Thymus (tissue), 11 donors: ENCODE data around the gene CATSPER3. TPM values are rescaled to one million over a fixed set of nuclear protein-coding genes. Genes with fewer than 3 reads are reported as not detected.

Source experiments
- DNase-seq, 9 donors: peaks; one replicate each; pipeline ENCODE4 v3.0.0-alpha.2; 2013; ENCODE audit warnings: low spot score in 9 of 9, low read depth in 6 of 9, missing footprints in 1 of 9
- H3K27ac ChIP-seq, 2 donors: one replicate each; pipeline ENCODE4 v1.5.1; 2013; ENCODE audit warnings: control low read depth in 1 of 2, low read depth in 1 of 2, low read length in 1 of 2, mild to moderate bottlenecking in 1 of 2, moderate library complexity in 1 of 2
- H3K27me3 ChIP-seq, 2 donors: one replicate each; pipeline ENCODE4 v1.5.1; 2013; ENCODE audit warnings: low read length in 1 of 2; ENCODE audit not compliant: control insufficient read depth in 2 of 2, insufficient read depth in 1 of 2
- H3K36me3 ChIP-seq, 2 donors: one replicate each; pipeline ENCODE4 v1.5.1; 2013; ENCODE audit warnings: low read length in 1 of 2, mild to moderate bottlenecking in 1 of 2, moderate library complexity in 1 of 2; ENCODE audit not compliant: control insufficient read depth in 2 of 2, insufficient read depth in 2 of 2
- H3K4me1 ChIP-seq, 2 donors: one replicate each; pipeline ENCODE4 v1.5.1; 2013; ENCODE audit warnings: low read length in 2 of 2; ENCODE audit not compliant: control insufficient read depth in 2 of 2, insufficient read depth in 2 of 2
- H3K4me3 ChIP-seq, 2 donors: one replicate each; pipeline ENCODE4 v1.5.1; 2013; ENCODE audit warnings: low read length in 2 of 2, control low read depth in 1 of 2, mild to moderate bottlenecking in 1 of 2
- H3K9me3 ChIP-seq, 2 donors: one replicate each; pipeline ENCODE4 v1.5.1; 2013; ENCODE audit warnings: low read length in 1 of 2, mild to moderate bottlenecking in 1 of 2; ENCODE audit not compliant: control insufficient read depth in 2 of 2, insufficient read depth in 1 of 2
- WGBS: extraction: QIAGEN DNeasy Blood & Tissue Kit; methylation state at CpG from one replicate; pipeline ENCODE4 v1.1.7; 2013; 5-methylcytosine and 5-hydroxymethylcytosine counted together
- polyA plus RNA-seq: library from polyadenylated mRNA; stranded (reverse); fragments of 200-250 nt; gene quantifications from one replicate; pipeline ENCODE4 v1.2.3, GENCODE V29; 2013
- total RNA-seq: library from RNA; stranded (reverse); fragments of 120-200 nt; gene quantifications from one replicate; pipeline ENCODE4 v1.2.4, GENCODE V29; 2013
- donor health status: healthy.

The CATSPER3 gene
- total and polyA plus RNA-seq, 2 donors: 0.19 to 1.3 TPM

DNA sequence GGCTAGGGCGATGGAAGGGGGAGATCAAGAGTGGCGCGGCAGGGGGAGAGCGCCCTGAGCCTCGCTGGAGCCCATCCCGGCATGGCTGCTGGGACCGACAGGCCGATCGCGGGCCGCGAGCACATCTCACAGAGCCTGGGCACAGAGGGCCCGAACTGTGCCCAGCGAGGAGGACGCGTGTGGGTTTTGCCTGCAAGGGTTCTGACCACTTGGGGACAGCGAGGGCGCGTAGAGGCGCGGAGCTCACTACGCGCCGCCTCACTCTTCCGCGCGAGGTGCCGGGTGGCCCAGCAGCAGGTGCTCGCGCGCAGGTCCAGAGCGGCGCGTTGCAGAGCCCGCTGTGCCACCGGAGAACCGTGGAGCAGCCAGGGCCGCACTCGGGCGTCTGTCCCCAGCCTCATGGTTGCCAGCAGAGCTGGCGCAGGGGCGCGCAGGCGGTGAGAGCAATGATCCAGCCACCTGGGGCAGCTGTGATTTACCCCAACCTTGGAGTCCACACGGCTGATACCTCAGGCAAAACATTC, 82.6 kb downstream of the CATSPER3 start:
- Histone ChIP-seq H3K4me3 (no peak overlapping the region), H3K27me3 (peaks cover 36 to 96% of the 10 kb centered on the region in 2 donors), H3K36me3 (no peaks in the 10 kb centered on the region), H3K27ac (no peak overlapping the region), H3K9me3 (peaks cover 0 to 3% of the 10 kb centered on the region in 2 donors), H3K4me1 (no peaks in the 10 kb centered on the region)
- WGBS: 13% methylated on average over 45 of the region's 45 CpGs
- no peak for DNase-seq

DNA sequence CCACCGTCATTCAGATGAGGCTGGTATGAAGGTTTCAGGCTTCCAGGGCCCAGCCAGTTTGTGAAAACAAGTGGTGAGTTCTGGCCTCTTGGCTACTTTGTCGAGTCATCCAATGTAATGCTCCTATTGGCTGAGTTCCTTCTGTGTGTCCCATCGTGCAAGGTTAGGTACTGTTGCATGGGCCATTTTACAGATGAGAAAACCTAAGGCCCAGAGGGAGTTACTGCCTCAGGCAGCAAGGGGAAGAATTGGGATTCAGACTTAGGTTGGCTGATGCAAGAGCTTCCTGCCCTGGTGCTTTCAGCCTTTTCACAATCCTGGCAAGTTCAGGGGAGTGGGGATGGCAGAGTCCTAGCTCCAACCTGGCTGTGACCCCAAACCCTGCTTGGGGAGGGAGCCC, 83.7 kb downstream of the CATSPER3 start:
- no peak overlapping the region for H3K4me3 ChIP-seq
- 64% methylated on average over 3 of the region's 3 CpGs for WGBS
- no peaks in the 10 kb centered on the region for H3K4me1 ChIP-seq
- peaks cover 36 to 94% of the 10 kb centered on the region in 2 donors for H3K27me3 ChIP-seq
- no peak overlapping the region for H3K27ac ChIP-seq
- H3K36me3 ChIP-seq: no peaks in the 10 kb centered on the region
- no peak for DNase-seq
- peaks cover 0 to 3% of the 10 kb centered on the region in 2 donors for H3K9me3 ChIP-seq

DNA sequence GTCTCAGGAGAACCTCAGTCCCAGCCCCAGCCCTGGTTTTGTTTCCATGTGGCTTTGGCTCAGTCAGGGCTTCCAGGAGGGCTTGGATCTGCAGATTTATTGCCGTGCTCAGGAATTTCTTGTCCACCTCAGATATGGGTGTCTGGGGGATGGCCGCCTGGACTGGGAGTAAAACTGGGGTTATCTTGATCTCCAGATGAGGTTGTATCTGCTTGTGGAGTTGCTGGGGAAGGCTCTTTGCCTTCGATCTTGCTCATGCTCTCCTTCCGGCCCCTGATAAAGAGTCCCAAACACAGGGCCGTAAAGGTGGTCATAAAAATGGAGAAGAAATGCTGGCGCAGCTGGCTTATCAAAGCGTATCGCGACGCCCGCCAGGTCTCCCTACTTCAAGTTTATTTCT, 84.2 kb downstream of the CATSPER3 start:
- no peak overlapping the region for H3K4me3 ChIP-seq
- 59% methylated on average over 11 of the region's 11 CpGs for WGBS
- H3K27ac ChIP-seq: no peak overlapping the region
- H3K36me3 ChIP-seq: no peaks in the 10 kb centered on the region
- H3K4me1 ChIP-seq: no peaks in the 10 kb centered on the region
- H3K9me3 ChIP-seq: peaks cover 0 to 3% of the 10 kb centered on the region in 2 donors
- peaks cover 36 to 90% of the 10 kb centered on the region in 2 donors for H3K27me3 ChIP-seq
- DNase-seq: no peak

DNA sequence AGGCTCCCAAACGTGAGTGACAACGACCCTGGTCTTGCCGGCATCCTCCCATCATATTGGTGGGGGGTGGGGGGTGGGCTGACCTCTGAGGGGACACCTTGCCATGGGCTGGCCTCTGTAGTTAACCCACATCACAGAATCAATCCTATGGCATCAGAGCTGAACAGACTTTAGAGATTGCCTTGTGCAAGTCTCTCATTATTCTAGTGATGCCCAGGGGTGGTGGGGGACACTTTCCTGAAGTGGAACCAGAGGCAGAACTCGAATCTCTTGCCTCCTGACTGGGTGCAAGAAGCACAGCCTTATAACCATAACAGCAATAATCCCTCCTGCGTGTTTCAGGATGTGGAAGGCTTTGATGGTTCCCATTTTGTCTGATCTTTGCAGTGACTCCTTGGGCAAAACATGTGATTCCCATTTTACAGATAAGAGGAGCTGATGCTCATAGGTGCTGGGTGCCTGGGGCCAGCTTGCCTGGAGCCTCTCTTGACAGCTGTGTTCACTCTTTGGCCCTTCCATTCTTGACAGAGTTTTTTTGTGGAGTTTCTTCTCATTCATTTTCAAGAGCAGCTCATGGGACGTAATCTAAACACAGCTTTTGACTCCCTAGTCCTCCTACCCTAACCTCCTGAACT, 84.9 kb downstream of the CATSPER3 start:
- no peak overlapping the region for H3K27ac ChIP-seq
- H3K27me3 ChIP-seq: peaks cover 36 to 90% of the 10 kb centered on the region in 2 donors
- no peaks in the 10 kb centered on the region for H3K4me1 ChIP-seq
- H3K36me3 ChIP-seq: no peaks in the 10 kb centered on the region
- WGBS: 58% methylated on average over 6 of the region's 6 CpGs
- H3K9me3 ChIP-seq: peaks cover 0 to 3% of the 10 kb centered on the region in 2 donors
- no peak overlapping the region for H3K4me3 ChIP-seq
- no peak for DNase-seq

DNA sequence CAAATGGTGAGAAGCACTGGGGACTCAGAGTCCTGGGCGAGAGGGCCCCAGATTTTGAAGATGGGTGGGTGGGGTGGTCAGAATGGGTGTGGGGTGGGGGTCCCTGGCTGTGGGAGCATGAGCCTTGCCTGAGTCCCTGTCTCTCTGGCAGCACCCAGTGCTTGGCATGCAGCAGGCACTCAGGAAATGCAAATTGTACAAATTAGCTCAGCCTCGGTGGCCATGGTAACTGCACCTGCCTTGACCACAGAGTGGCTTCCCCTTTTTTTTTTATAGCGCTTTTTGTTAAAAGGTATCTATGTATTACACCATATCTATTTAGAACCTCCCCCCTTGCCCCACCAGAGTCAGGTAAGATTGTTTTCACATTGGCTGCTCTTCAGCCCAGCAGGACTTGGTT, 85.6 kb downstream of the CATSPER3 start:
- Histone ChIP-seq H3K4me1 (no peaks in the 10 kb centered on the region), H3K4me3 (no peak overlapping the region), H3K27me3 (peaks cover 36 to 89% of the 10 kb centered on the region in 2 donors), H3K9me3 (peaks cover 0 to 3% of the 10 kb centered on the region in 2 donors), H3K36me3 (no peaks in the 10 kb centered on the region), H3K27ac (no peak overlapping the region)
- no peak for DNase-seq
- WGBS: 15% methylated on average over 3 of the region's 3 CpGs

DNA sequence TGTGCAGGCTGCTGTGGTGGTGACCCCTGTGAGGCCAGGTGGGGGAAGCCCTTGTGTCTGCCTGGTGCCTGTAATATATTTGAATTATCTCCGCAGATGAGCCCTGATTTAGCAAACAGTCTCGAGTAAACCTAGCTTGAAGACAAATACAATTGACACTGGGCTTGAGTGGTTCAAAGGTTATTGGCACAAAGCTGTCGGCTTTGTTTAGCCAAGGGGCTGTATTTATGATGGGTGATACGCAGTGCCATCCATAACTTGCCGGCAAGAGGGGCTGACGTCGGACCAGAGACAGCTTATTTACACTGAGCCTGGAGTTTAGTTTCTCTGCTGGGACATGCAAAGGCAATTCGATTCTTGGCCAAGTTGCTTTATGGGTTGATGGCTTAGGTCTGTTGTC, 86.3 kb downstream of the CATSPER3 start:
- Histone ChIP-seq H3K4me3 (no peak overlapping the region), H3K4me1 (no peaks in the 10 kb centered on the region), H3K27ac (no peak overlapping the region), H3K9me3 (peaks cover 0 to 3% of the 10 kb centered on the region in 2 donors), H3K27me3 (peaks cover 31 to 89% of the 10 kb centered on the region in 2 donors), H3K36me3 (no peaks in the 10 kb centered on the region)
- 69% methylated on average over 8 of the region's 8 CpGs for WGBS
- no peak for DNase-seq

DNA sequence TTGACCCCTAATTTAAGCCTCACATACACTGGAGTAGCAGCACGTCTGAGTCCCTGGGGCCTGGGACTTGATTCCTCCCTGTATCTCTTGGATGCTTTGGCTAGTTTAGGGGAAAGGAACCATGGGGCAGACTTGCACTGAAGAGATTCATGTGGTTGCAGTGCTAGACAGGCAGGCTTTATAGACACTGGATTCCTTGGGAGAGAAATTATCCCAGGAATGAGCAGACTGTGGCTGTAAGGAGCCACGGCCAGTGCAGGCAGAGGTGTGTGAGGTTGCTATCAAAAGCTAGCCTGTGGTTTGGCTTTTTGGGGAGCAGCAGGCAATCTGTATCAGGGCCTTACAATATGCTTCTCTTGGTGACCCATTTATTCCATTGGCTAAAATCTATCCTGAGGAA, 86.8 kb downstream of the CATSPER3 start:
- no peaks in the 10 kb centered on the region for H3K4me1 ChIP-seq
- H3K4me3 ChIP-seq: no peak overlapping the region
- DNase-seq: no peak
- H3K27ac ChIP-seq: no peak overlapping the region
- H3K27me3 ChIP-seq: peaks cover 25 to 88% of the 10 kb centered on the region in 2 donors
- H3K36me3 ChIP-seq: no peaks in the 10 kb centered on the region
- WGBS: 93% methylated on average over 2 of the region's 2 CpGs
- H3K9me3 ChIP-seq: peaks cover 0 to 3% of the 10 kb centered on the region in 2 donors

DNA sequence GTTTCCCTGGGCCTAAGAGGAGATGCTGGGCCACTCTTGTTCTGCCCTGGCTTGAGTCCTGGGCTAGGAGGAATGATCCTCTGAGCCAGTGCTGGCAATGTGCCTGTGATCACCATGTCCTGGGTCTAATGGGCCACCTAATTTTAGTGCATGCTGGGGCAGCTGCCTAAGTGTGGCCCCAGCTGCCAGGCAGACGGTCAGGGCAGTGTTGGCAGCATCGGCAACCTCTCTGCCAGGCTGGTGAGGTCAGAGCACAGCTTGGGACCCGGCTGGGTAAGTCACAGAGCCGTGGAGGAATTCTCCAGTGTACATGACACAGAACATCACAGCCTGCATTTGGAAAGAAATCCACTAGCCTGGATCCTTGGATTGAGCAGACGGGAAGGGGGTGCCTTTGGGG, 87.7 kb downstream of the CATSPER3 start:
- Histone ChIP-seq H3K27me3 (peaks cover 17 to 83% of the 10 kb centered on the region in 2 donors), H3K9me3 (peaks cover 0 to 3% of the 10 kb centered on the region in 2 donors), H3K36me3 (no peaks in the 10 kb centered on the region), H3K4me1 (no peaks in the 10 kb centered on the region), H3K4me3 (no peak overlapping the region), H3K27ac (no peak overlapping the region)
- DNase-seq: no peak
- WGBS: 94% methylated on average over 5 of the region's 5 CpGs

DNA sequence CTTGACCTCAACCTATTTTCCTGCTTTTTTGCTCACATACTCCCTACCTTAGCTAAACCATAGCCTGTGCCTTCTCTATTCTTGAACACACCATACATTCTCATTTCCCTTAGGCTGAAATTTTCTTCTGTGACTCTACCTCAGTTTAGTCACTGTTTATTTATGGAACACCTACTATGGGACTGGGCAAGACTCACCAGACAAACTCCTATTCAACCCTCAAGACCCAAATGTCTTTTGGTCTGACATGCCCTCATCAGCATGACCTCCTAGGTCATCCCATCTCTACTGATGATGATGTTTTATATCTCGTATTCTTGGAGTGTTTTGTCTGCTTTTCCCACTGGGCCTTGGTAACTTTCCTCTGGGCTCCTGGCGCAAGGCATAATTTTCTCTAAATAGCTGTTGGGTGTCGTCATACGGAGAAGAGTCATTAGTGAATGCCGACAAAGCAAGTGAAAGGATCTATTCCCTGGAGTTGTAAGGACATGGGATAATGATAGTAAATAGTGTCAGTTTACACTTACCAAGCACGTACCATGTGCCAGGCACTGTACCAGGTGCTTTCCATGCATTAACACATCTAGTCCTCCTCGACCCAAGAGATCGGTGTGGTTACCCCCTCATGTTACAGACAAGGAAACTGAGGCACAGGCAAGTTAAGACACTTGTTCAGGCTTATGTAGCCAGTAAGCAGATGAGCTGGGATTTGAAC, 88.8 kb downstream of the CATSPER3 start:
- Histone ChIP-seq H3K36me3 (no peaks in the 10 kb centered on the region), H3K4me1 (no peaks in the 10 kb centered on the region), H3K27ac (no peak overlapping the region), H3K27me3 (peaks cover 7 to 75% of the 10 kb centered on the region in 2 donors), H3K4me3 (no peak overlapping the region), H3K9me3 (peaks cover 0 to 3% of the 10 kb centered on the region in 2 donors)
- 93% methylated on average over 8 of the region's 8 CpGs for WGBS
- DNase-seq: no peak
